Measurements from ENCODE around the gene ARFGEF2.

ARFGEF2 gene

GRCh38 chr20:49037962-49038387 lies 116.5 kb downstream of the ARFGEF2 start:
- TF ChIP-seq, protein P1, sequence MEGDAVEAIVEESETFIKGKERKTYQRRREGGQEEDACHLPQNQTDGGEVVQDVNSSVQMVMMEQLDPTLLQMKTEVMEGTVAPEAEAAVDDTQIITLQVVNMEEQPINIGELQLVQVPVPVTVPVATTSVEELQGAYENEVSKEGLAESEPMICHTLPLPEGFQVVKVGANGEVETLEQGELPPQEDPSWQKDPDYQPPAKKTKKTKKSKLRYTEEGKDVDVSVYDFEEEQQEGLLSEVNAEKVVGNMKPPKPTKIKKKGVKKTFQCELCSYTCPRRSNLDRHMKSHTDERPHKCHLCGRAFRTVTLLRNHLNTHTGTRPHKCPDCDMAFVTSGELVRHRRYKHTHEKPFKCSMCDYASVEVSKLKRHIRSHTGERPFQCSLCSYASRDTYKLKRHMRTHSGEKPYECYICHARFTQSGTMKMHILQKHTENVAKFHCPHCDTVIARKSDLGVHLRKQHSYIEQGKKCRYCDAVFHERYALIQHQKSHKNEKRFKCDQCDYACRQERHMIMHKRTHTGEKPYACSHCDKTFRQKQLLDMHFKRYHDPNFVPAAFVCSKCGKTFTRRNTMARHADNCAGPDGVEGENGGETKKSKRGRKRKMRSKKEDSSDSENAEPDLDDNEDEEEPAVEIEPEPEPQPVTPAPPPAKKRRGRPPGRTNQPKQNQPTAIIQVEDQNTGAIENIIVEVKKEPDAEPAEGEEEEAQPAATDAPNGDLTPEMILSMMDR (IDR thresholded peaks at IDR 0.05; ENCODE audit: low read length, missing control alignments): no peak
- no peak for DNase-seq (ENCODE audit: low read depth)
- H3K4me3 ChIP-seq (replicated peaks; ENCODE audit: low read depth, low read length): no peak overlapping the region

GRCh38 chr20:49039854-49040253 lies 118.3 kb downstream of the ARFGEF2 start:
- TF ChIP-seq, protein P1 (IDR thresholded peaks at IDR 0.05; ENCODE audit: low read length, missing control alignments): no peak

DNA sequence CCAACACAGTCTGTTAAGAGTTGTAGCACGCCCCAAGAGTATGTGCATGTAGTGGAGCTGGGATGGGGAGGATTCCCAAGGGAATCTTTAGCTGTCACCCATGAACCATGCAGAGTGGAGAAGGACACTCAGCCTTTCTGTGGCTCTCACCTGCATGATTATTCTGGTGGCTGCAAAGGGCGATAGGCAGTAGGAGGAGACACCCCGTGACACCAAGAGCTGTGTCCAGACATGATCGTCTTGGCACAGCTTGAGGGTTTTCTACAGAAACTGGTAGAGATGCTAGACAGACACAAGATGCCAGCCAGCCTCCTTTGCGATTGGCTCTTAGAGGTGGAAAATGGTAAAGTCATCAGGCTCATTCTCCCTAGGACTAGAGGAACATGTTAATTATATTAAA lies 121.5 kb downstream of the ARFGEF2 start:
- DNase-seq (ENCODE audit: low read depth): no peak
- TF ChIP-seq, protein P1 (IDR thresholded peaks at IDR 0.05; ENCODE audit: low read length, missing control alignments): no peak

More at GRCh38 chr20:49039854-49040253, 118.3 kb downstream of the ARFGEF2 start:
- no peak overlapping the region for H3K4me3 ChIP-seq (replicated peaks; ENCODE audit: low read depth, low read length)
- DNase-seq (ENCODE audit: low read depth): no peak

DNA sequence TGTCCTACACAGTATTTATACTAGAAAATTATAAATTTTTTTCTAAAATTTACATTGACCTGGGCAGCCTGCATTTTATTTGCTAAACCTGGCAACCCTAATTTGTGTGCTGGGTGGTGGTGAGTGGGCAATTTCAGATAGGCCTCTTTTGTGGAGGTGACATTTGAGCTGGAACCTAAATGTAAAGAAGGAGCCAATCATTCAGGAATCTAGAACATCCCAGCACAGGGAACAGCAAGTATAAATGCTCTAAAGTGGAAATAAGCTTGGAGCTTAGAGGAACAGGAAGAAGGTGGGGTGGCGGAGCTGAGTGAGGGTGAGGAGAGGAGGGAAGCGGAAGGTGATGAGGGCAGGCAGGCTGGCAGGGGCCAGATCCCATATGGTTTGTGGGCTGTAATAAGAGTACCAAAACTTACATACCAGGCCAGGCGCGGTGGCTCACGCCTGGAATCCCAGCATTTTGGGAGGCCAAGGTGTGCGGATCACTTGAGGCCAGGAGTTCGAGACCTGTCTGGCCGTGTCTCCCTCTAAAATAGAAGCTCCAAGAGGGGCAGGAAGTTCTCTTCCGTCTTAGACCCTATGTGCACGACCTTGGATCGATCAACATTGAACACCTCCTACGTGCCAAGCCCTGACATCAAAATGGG lies 124.1 kb downstream of the ARFGEF2 start:
- no peak for DNase-seq (ENCODE audit: low read depth)
- TF ChIP-seq, protein P1 (IDR thresholded peaks at IDR 0.05; ENCODE audit: low read length, missing control alignments): no peak
- peak overlapping the region; percentile 99 for H3K4me3 ChIP-seq (replicated peaks; ENCODE audit: low read depth, low read length)

More for the DNA sequence above, 121.5 kb downstream of the ARFGEF2 start:
- H3K4me3 ChIP-seq (replicated peaks; ENCODE audit: low read depth, low read length): no peak overlapping the region

DNA sequence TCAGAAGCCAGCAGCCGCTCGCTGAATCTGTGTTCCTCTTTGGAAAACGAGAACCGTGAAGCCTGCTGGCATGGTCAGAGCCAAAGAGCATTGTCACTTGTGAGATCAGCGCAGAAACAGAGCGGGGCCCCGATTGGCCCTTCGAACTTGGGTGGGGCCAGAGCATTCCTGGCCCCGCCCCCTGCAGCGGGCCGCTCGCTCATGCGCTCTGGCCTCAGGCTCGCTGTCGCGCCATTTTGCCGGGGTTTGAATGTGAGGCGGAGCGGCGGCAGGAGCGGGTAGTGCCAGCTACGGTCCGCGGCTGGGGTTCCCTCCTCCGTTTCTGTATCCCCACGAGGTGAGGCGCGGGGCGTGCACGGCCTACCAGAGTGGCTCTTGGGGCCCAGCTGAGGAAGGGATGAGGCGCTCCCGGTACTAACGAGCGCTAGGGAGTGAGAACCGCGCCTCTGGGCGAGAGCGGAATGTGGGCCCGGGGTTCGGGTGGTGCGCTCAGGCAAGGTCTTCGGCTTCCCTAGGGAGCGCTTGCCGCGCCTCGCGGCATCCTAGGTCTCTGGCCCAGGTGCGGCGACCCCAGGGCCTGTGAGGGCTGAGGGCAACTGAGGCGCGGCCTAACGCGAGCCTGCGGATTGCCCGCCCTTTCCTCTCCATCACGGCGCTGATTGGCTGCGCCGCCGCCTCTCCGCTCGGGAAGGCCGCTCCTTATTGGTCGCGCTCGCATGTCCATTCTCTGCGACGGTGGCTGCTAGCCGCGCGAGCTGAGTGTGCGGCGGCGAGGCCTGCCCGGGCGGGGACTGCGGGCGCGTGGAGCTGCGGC lies 124.8 kb downstream of the ARFGEF2 start, which contains the start of gene CSE1L:
Gene CSE1L (plus strand): TSS at position 226 of the 814 bp plus-strand sequence. CDS start 12,152 bp downstream, outside the sequence.
- H3K4me3 ChIP-seq (replicated peaks; ENCODE audit: low read depth, low read length): peak within 1 kb of the TSS; percentile 99
- TF ChIP-seq, protein P1 (IDR thresholded peaks at IDR 0.05; ENCODE audit: low read length, missing control alignments): no peak
- peak; percentile 96 for DNase-seq (ENCODE audit: low read depth)

DNA sequence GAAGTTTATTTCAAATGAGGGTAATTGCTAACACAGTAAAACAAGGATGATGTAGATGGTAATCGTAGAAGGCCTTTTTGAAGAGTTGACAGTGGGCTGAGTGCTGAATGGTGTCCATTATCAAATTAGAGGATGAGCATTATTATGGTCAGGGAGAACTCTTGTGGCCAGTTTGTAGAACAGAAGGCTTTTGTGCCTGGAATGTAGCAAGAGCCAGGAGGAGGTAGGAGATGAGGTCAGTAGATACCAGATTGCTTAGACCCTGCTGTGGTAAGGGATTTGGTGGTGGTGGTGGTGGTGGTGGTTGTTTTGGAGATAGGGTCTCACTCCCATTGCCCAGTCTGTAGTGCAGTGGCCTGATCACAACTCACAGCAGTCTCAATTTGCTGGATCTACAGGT lies 130.8 kb downstream of the ARFGEF2 start:
- no peak overlapping the region for H3K4me3 ChIP-seq (replicated peaks; ENCODE audit: low read depth, low read length)
- TF ChIP-seq, protein P1 (IDR thresholded peaks at IDR 0.05; ENCODE audit: low read length, missing control alignments): no peak
- DNase-seq (ENCODE audit: low read depth): no peak
